HG02759 (cell line): ENCODE data around the gene ZNF616.

ENCODE experiments used
- ATAC-seq: cut with Tn5 transposase; IDR thresholded peaks from one replicate; pipeline ENCODE4 v1.9.1; 2021; ENCODE audit warnings: mild to moderate bottlenecking, moderate library complexity; ENCODE audit not compliant: unreplicated experiment

ZNF616 gene

DNA sequence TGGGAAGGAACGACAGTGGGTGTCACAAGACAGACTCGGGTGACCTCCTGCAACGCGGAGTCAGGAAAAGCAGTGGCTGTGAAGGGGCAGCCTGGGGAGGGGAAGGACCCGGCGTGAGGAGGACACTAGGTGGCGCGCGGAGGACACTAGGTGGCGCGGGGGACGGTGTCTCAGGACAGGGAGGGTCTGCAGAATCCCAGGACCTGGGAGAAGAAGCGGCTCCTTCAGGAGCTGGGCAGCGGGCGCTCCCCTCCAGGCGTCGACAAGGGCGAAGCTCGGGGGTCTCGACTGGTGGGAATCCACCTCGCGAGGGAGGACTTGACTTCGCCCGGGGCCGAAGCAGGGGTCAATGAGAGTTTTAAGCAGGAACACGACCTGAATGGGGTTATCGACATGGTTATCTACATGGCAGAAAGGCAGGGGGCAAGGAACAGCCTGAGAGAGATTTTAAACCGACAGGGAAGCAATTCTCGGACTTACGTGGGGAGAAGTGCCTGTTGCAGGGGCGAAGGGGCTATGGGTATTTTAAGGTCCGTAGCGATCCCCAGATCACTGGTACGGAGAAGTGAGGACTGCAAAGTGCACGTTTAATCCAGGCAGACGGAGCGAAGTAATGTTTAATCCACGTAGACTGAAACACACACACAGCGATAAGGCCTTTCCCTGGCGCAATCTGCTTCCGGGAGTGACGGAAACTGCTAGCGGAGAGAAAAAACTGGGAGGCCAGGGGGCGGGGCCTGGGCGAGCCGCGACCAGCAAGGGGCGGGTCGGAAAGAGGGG, at the start of gene ZNF616:
ZNF616 (minus strand) TSS at position 687 of the 780 bp plus-strand sequence. CDS start 9,426 bp downstream, outside the sequence.
- peak; percentile 67 for ATAC-seq

- peak; percentile 2 for ATAC-seq
These were observed 49.3 kb upstream of the ZNF616 start for GRCh38 chr19:52188822-52189734.

DNA sequence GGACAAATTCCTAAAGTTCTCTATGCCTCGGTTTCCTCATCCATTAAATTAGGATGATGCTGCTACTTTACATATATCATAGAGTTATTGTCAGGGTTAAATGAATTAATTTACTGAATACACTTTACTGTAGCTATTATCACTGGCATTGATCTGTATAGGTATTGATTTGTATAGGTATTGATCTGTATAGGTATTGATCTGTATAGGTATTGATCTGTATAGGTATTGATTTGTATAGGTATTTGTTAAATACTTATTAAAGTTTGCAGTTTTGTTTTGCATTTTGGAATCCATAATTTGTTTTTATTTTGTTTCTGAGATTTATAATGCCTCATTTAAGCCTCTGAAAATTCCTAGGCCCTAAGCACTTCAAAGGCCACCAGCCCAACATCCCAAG, 47.7 kb upstream of the ZNF616 start:
- no peak for ATAC-seq

GRCh38 chr19:52176574-52176973, 36.8 kb upstream of the ZNF616 start:
- ATAC-seq, result no peak

- no peak for ATAC-seq
These were observed 32.6 kb upstream of the ZNF616 start for GRCh38 chr19:52172347-52172746.

DNA sequence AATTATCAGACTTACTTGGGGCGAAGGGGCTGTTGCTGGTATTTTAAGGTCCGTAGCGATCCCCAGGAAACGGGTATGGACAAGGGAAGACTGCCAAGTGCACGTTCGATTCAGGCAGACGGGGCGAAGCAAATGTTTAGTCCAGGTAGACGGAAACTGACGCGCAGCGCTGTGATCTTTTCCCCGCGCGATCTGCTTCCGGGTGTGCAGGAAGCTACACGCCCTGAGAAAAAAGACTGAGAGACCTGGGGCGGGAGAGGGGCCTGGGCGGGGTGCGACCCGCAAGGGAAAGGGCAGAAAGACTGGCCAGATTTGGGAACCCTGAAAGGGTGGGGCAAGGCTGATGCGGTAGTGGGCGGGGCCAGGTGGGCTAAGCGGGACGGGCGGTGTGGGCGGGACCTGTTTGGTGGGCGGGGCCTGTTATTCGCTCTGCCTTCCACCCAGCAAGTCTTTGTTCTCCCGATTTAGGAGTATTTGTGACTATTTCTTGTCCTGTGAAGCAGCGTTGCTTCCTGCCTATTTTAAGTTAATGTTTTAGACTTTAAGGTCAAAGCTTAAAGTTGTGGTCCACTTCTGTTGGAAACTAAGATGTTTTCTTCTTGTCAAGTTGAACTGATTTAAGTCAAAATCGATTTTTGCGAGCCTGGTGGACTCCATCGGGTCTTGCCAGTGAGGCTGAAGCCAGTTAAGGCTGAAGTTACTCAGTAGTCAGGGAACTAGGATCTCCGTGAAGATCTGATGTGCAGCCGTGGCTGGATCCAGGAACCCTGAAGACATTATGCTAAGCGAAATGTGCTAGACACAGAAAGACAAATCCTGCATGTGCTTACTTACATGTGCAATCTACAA, 31.8 kb upstream of the ZNF616 start, which contains the start of gene ZNF836:
ZNF836 (minus strand) TSS at position 301 of the 849 bp plus-strand sequence. CDS start 3,549 bp downstream, outside the sequence.
- ATAC-seq, result peak; percentile 84

DNA sequence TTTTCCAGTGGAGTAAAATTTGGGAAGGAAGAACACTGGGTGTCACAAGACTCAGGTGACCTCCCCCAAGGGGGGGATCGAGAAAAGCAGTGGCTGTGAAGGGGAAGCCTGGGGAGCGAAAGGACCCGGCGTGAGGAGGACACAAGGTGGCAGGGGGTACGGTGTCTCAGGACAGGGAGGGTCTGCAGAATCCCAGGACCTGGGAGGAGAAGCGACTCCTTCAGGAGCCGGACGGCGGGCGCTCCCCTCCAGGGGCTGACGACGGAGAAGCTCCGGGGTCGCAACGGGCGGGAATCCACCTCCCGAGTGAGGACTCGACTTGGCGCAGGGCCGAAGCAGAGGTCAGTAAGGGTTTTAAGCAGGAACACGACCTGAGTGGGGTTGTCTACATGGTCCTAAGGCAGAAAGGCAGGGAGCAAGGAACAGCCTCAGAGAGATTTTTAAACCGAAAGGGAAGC, 31.2 kb upstream of the ZNF616 start:
- peak; percentile 19 for ATAC-seq

- no peak for ATAC-seq
These were observed 30.6 kb upstream of the ZNF616 start for GRCh38 chr19:52170304-52170703.

DNA sequence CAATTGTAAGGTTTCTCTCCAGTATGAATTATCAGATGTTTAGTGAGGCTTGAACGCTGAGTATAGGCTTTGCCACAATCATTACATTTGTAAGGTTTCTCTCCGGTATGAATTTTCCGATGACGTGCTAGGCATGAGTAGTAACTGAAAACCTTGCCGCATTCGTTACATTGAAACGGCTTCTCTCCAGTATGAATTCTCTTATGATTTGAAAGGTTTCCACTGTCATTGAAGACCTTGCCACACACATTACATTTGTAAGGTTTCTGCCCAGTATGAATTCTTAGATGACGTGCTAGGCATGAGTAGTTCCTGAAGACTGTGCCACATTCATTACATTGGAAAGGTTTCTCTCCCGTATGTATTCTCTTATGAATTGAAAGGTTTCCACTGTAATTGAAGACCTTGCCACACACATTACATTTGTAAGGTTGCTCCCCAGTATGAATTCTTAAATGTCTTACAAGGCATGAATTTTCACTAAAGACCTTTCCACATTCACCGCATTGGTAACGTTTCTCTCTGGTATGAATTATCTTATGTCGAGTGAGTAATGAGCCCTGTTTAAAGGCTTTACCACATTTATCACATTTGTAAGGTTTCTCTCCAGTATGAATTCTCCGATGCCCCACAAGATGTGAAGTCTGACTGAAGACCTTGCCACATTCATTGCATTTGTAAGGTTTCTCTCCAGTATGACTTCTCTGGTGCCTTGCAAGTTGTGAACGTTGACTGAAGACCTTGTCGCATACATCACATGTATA, 16.0 kb upstream of the ZNF616 start:
- no peak for ATAC-seq

- ATAC-seq, result no peak
These were observed 8.5 kb upstream of the ZNF616 start for GRCh38 chr19:52148256-52148655.

DNA sequence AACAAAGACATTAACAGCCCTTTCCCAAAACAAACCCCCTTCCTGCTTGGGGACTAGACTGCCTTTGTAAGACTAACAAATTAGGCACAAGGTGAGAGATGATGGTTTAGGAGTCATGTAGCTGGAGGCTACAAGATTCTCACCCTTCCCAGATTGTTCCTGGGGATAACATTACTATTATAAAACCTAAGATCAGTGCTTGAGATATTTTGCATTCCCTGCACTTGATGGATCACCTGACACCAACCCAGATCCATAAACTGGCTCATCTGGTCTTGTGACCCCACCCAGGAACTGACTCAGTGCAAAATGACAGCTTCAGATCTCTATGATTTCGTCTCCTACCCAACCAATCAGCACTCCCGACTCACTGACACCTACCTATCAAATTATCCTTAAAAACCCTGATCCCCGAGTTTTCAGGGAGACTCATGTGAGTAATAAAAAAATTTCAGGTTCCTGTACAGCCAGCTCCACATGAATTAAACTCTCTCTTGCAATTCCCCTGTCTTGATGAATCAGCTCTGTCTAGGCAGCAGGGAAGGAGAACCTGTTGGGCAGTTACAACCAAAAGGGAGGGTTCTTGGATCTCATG, 2.4 kb upstream of the ZNF616 start:
- ATAC-seq, result no peak

DNA sequence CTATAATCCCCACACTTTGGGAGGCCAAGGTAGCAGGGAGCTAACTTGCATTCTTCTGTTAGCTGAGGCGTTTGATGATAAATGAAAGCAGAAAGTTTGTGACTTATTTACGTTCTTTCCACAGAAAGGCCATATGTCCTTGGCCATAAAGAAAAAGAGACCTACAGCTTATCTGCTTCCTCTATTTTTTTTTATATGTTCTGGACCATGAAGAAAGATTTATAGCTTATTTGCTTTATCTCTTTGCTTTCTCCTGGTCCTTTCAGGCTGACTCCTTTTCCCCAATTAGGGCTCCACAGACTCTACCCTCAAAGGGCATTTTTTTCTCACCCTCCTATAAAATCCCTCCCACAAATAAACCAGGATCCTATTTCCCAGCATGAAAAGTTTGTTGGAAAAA, 1.5 kb upstream of the ZNF616 start:
- ATAC-seq, result no peak

DNA sequence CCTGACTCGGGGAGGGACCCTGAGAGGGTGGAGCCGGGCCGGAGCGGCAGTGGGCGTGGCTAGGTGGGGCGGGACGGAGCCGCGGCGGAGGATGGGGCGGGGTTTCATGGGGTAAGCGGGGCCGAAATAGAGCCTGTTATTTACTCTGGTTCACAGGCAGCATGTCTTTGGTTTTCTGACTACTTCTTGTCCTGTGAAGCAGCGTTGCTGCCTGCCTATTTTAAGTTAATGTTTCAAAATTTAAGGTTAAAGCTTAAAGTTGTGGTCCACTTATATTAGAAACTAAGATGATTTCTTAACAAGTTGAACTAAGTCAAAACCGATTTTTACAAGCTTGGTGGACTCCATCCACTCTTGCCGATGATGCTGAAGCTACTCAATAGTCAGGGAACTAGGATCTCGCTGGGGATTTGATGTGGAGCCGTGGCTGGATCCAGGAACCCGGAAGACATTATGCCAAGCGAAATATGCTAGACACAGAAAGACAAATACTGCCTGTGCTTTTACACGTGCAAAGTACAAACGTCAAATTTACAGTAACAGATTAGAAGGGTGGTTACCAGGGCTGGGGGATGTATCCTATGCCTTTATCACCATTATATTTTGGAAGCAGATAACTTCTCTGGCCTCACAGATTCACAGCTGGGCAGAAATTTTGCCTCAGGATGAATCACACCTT, 433 bp upstream of the ZNF616 start:
- peak; percentile 97 for ATAC-seq

GRCh38 chr19:52138983-52139251, 821 bp downstream of the ZNF616 start:
- ATAC-seq, result no peak

GRCh38 chr19:52138278-52138982, 1.3 kb downstream of the ZNF616 start:
- ATAC-seq, result no peak

- ATAC-seq, result no peak
These were observed 19.5 kb downstream of the ZNF616 start for GRCh38 chr19:52120286-52120685.

DNA sequence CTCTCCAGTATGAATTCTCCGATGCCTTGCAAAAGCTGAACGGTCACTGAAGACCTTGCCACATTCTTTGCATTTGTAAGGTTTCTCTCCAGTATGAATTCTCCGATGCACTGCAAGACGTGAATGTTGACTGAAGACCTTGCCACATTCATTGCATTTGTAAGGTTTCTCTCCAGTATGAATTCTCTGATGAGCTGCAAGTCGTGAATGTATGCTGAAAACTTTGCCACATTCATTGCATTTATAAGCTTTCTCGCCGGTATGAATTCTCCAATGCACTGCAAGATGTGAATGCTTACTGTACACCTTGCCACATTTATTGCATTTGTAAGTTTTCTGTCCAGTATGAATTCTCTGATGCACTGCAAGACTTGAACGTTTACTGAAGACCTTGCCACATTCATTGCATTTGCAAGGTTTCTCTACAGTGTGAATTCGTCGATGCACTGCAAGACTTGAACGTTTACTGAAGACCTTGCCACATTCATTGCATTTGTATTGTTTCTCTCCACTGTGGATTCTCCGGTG, 24.1 kb downstream of the ZNF616 start:
- ATAC-seq, result no peak

- ATAC-seq, result no peak
These were observed 25.0 kb downstream of the ZNF616 start for GRCh38 chr19:52114691-52115090.
